OCI-LY7 (cell line): ENCODE results near the gene ZFP36L1.

Source experiments
- EZH2phosphoT487 ChIP-seq: fragments of 200-600 bp; sonication (generic); IDR thresholded peaks from 2 replicates; pipeline ENCODE4 v1.6.1; 2018; ENCODE audit warnings: low read depth, borderline replicate concordance, mild to moderate bottlenecking, mixed run types, antibody characterized with exemption, low read length, moderate library complexity, mixed read lengths
- TF ChIP-seq, protein P1 (sequence below): fragments of 200-600 bp; sonication (generic); conservative IDR thresholded peaks from 2 replicates; pipeline ENCODE4 v1.5.1; 2014; ENCODE audit warnings: mild to moderate bottlenecking, antibody characterized with exemption, low read length, moderate library complexity, mixed read lengths

DNA sequence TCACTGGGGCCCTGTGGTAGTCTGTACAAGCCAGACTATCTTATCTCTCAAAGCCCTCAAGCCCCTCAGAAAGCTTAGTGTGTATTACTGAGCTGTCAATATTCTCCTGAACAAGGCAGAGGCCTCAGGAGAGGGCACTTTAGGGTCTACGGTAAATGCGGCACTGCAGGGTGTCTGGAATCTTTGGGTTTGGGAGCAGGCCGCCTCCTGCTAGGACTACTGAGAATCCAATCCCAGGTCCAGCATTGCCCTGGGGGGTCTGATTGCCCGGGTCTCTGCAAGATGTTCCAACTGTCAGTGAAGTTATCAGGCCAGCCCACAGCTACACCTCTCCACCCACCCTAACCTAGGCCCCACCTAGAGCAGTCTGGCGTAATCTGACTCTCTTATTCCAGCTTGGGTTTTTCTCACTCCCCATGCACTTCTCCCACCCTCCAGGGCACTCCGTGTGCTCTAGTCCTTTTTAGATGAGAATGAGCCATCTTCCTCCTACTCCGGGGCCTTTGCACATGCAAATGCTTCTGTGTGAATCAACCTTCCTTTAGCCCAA is 4.3 kb upstream of the ZFP36L1 start:
- TF ChIP-seq EZH2phosphoT487 = no peak
- TF ChIP-seq, protein P1, sequence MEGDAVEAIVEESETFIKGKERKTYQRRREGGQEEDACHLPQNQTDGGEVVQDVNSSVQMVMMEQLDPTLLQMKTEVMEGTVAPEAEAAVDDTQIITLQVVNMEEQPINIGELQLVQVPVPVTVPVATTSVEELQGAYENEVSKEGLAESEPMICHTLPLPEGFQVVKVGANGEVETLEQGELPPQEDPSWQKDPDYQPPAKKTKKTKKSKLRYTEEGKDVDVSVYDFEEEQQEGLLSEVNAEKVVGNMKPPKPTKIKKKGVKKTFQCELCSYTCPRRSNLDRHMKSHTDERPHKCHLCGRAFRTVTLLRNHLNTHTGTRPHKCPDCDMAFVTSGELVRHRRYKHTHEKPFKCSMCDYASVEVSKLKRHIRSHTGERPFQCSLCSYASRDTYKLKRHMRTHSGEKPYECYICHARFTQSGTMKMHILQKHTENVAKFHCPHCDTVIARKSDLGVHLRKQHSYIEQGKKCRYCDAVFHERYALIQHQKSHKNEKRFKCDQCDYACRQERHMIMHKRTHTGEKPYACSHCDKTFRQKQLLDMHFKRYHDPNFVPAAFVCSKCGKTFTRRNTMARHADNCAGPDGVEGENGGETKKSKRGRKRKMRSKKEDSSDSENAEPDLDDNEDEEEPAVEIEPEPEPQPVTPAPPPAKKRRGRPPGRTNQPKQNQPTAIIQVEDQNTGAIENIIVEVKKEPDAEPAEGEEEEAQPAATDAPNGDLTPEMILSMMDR = no peak
